ENCODE data around the gene DDAH1. TPM values are rescaled to one million over a fixed set of nuclear protein-coding genes. Genes with fewer than 3 reads are reported as not detected.

The DDAH1 gene
- total RNA-seq, 2 donors from 2014 or later = 11.2 to 31.4 TPM

- H3K4me1 ChIP-seq = peaks cover 3% of the 10 kb centered on the region
- DNase-seq (no peak), ATAC-seq (no peak)
- H3K36me3 ChIP-seq (replicated peaks in 1 of 2; ENCODE audit: insufficient read depth in 1 of 2, low read depth in 2 of 2) = no peaks in the 10 kb centered on the region
- TF ChIP-seq CTCF (IDR thresholded peaks at IDR 0.05) = no peak
- no peak for TF ChIP-seq POLR2A (IDR thresholded peaks at IDR 0.05)
- peaks cover 0 to 5% (median 0%) of the 10 kb centered on the region in 3 donors for H3K9me3 ChIP-seq
- no peaks in the 10 kb centered on the region for H3K27me3 ChIP-seq
- 29 to 37% methylated on average over 1 of the region's 1 CpG for WGBS, 2 donors
- intact Hi-C loops (cut with DNase I) = no loop called here
- H3K4me3 ChIP-seq = no peak overlapping the region
- no peak overlapping the region for H3K27ac ChIP-seq
These were observed 44.8 kb downstream of the DDAH1 start for GRCh38 chr1:85420199-85420598.

GRCh38 chr1:85417876-85418275, 47.1 kb downstream of the DDAH1 start:
- no peak for TF ChIP-seq CTCF (IDR thresholded peaks at IDR 0.05)
- no peak for TF ChIP-seq POLR2A (IDR thresholded peaks at IDR 0.05)
- Histone ChIP-seq H3K27me3 (no peaks in the 10 kb centered on the region), H3K9me3 (peaks cover 0 to 5% (median 0%) of the 10 kb centered on the region in 3 donors), H3K27ac (no peak overlapping the region), H3K36me3 (replicated peaks in 1 of 2; ENCODE audit: insufficient read depth in 1 of 2, low read depth in 2 of 2) (no peaks in the 10 kb centered on the region), H3K4me3 (no peak overlapping the region), H3K4me1 (no peaks in the 10 kb centered on the region)
- ATAC-seq (no peak), DNase-seq (no peak)
- intact Hi-C loops (cut with DNase I) = no loop called here
- WGBS, 2 donors = 61 to 70% methylated on average over 3 of the region's 3 CpGs

- no peak for TF ChIP-seq CTCF (IDR thresholded peaks at IDR 0.05)
- no peak for TF ChIP-seq POLR2A (IDR thresholded peaks at IDR 0.05)
- Histone ChIP-seq H3K27ac (no peak overlapping the region), H3K9me3 (peaks cover 0 to 5% (median 0%) of the 10 kb centered on the region in 3 donors), H3K4me3 (no peak overlapping the region), H3K36me3 (replicated peaks in 1 of 2; ENCODE audit: insufficient read depth in 1 of 2, low read depth in 2 of 2) (no peaks in the 10 kb centered on the region), H3K4me1 (no peaks in the 10 kb centered on the region), H3K27me3 (no peaks in the 10 kb centered on the region)
- no peak for DNase-seq
- 75% methylated on average over 5 of the region's 5 CpGs for WGBS, 2 donors
- intact Hi-C loops (cut with DNase I) = no loop called here
- no peak for ATAC-seq
These were observed 47.9 kb downstream of the DDAH1 start for GRCh38 chr1:85417017-85417416.

GRCh38 chr1:85413169-85413568, 51.8 kb downstream of the DDAH1 start:
- TF ChIP-seq POLR2A (IDR thresholded peaks at IDR 0.05) (no peak), CTCF (IDR thresholded peaks at IDR 0.05) (no peak)
- Histone ChIP-seq H3K4me3 (no peak overlapping the region), H3K27me3 (no peaks in the 10 kb centered on the region), H3K27ac (no peak overlapping the region), H3K9me3 (no peaks in the 10 kb centered on the region), H3K36me3 (replicated peaks in 1 of 2; ENCODE audit: insufficient read depth in 1 of 2, low read depth in 2 of 2) (no peaks in the 10 kb centered on the region), H3K4me1 (peaks cover 5% of the 10 kb centered on the region)
- 48 to 83% methylated on average over 1 of the region's 1 CpG for WGBS, 2 donors
- intact Hi-C loops (cut with DNase I) = no loop called here
- DNase-seq (no peak), ATAC-seq (no peak)

- WGBS, 2 donors = 82 to 83% methylated on average over 5 of the region's 5 CpGs
- TF ChIP-seq POLR2A (IDR thresholded peaks at IDR 0.05) (no peak), CTCF (IDR thresholded peaks at IDR 0.05) (no peak)
- intact Hi-C loops (cut with DNase I) = no loop called here
These were observed 53.2 kb downstream of the DDAH1 start for GRCh38 chr1:85411567-85412305.

More at GRCh38 chr1:85411567-85412305, 53.2 kb downstream of the DDAH1 start:
- ATAC-seq (no peak), DNase-seq (no peak)
- Histone ChIP-seq H3K4me3 (no peak overlapping the region), H3K27me3 (no peaks in the 10 kb centered on the region), H3K36me3 (replicated peaks in 1 of 2; ENCODE audit: insufficient read depth in 1 of 2, low read depth in 2 of 2) (no peaks in the 10 kb centered on the region), H3K27ac (no peak overlapping the region), H3K9me3 (no peaks in the 10 kb centered on the region), H3K4me1 (peaks cover 18% of the 10 kb centered on the region)

Data from body of pancreas (tissue), 4 donors.